ENCODE results near the gene CADM1.

GRCh38 chr11:115535781-115536180 lies 31.6 kb upstream of the CADM1 start:
- no peak for TF ChIP-seq POLR2A (IDR thresholded peaks at IDR 0.05)
- TF ChIP-seq CTCF (IDR thresholded peaks at IDR 0.05) = no peak
